ENCODE results near the gene POU6F2. TPM values are rescaled to one million over a fixed set of nuclear protein-coding genes. Genes with fewer than 3 reads are reported as not detected.
A peak's percentile ranks its signal among the peaks of the same experiment; 100 is the strongest.

The POU6F2 gene
- polyA plus RNA-seq, 2 of the 4 experiments (the other 2 are of a cell fraction) = not detected

DNA sequence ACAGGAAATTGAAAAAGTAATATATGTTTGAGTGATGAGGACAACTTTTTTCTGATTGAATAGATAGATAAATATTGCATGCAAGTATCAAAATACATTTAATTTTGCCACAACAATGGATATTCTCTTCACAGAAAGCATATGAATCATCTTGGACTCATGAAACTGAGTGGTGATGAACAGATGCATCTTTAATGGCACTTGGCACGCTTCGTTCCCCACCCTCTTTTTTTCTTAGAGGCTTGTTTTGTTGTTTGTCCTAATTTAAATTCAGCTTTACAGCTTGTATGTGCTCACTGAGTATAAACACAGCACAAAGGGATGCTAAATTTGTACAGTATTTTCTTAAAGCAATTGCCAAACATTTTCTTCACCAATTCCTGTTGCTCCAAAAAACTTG, 443.5 kb downstream of the POU6F2 start (continued):
- TF ChIP-seq HDAC2 (IDR thresholded peaks at IDR 0.05) = no peak
- no peak for TF ChIP-seq SMC3 (IDR thresholded peaks at IDR 0.05)
- no peak for TF ChIP-seq HOXB13 (CRISPR knock-in tag; IDR thresholded peaks at IDR 0.05; ENCODE audit: low read depth)
- no peak for TF ChIP-seq KDM1A (IDR thresholded peaks at IDR 0.05; ENCODE audit: low read depth)
- TF ChIP-seq ZFP36 (IDR thresholded peaks at IDR 0.05; ENCODE audit: borderline replicate concordance, partially characterized antibody) = no peak
- TF ChIP-seq HOXB5 (CRISPR knock-in tag; IDR thresholded peaks at IDR 0.05) = no peak

DNA sequence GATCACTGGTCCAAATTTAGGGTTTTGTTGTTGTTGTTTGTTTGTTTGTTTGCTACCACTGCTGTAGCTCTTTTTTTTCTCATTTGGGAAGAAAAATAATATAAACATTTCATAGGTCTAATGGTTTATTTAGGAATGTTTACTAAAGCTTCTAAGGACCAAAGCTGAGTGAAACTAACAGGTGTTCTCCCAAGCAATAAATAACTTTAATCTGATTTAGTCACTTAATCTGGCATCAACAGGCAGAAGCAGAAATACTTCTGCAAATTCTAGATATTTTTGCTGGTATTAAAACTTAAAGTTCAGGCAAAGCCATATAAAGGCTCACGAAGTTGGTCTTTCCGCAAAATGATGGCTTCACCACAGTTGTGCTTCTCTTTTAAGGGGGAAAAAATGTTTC, 444.0 kb downstream of the POU6F2 start:
- Histone ChIP-seq H3K4me2 (no peak overlapping the region), H3K4me1 (no peaks in the 10 kb centered on the region), H3K9me3 (no peaks in the 10 kb centered on the region), H3K4me3 (no peak overlapping the region), H3K27ac (no peak overlapping the region)
- no peak for TF ChIP-seq PHF8 (IDR thresholded peaks at IDR 0.05; ENCODE audit: borderline replicate concordance, low read depth)
- ATAC-seq (no peak), DNase-seq (ENCODE audit: low read depth in 1 of 2, low spot score in 1 of 2) (no peak), FAIRE-seq (no peak)
- ChIA-PET CTCF (interaction anchor here (1.3 kb wide), 1 partner anchor 159 kb away, joined by 3 read pairs; no protein-coding TSS in a partner anchor), POLR2A (no interaction called here)
- 71% methylated on average over 2 of the region's 2 CpGs for WGBS (ENCODE audit: missing lambda C conversion rate)

DNA sequence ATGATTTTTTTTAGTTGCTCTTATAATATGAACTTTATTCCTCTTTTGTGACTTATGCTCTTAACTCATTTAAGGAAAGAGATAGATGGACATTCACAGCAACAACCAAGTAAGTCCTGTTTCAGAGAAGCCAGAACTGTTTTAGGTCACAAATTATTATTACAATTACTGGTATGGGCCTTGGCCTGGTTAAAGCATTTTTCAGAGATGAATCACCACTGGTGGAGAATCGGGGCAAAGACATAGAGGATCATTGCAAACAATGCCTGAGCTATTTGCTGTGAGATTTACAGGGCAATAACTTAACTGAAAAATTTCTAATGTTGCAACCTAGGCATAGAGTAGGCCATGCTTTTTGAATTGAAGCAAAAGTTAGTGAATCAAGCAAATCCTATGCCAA, 450.5 kb downstream of the POU6F2 start:
- no peak for TF ChIP-seq HEYL (CRISPR knock-in tag; IDR thresholded peaks at IDR 0.05)
- TF ChIP-seq, protein P1, sequence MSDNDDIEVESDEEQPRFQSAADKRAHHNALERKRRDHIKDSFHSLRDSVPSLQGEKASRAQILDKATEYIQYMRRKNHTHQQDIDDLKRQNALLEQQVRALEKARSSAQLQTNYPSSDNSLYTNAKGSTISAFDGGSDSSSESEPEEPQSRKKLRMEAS (IDR thresholded peaks at IDR 0.05) = no peak
- TF ChIP-seq NFE2L2 (conservative IDR thresholded peaks at IDR 0.05; ENCODE audit: low read length) = no peak
- TF ChIP-seq, protein P2, sequence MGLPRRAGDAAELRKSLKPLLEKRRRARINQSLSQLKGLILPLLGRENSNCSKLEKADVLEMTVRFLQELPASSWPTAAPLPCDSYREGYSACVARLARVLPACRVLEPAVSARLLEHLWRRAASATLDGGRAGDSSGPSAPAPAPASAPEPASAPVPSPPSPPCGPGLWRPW (IDR thresholded peaks at IDR 0.05) = no peak
- no peak for TF ChIP-seq JUN (IDR thresholded peaks at IDR 0.05)
- TF ChIP-seq CHD2 (IDR thresholded peaks at IDR 0.05; ENCODE audit: low read length, partially characterized antibody) = no peak
- TF ChIP-seq PHF8 (IDR thresholded peaks at IDR 0.05; ENCODE audit: borderline replicate concordance, low read depth) = no peak
- TF ChIP-seq RNF2 (IDR thresholded peaks at IDR 0.05; ENCODE audit: borderline replicate concordance, low read depth) = no peak
- TF ChIP-seq, protein P3, sequence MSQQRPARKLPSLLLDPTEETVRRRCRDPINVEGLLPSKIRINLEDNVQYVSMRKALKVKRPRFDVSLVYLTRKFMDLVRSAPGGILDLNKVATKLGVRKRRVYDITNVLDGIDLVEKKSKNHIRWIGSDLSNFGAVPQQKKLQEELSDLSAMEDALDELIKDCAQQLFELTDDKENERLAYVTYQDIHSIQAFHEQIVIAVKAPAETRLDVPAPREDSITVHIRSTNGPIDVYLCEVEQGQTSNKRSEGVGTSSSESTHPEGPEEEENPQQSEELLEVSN (IDR thresholded peaks at IDR 0.05; ENCODE audit: borderline replicate concordance, low read depth) = no peak
- TF ChIP-seq NPAS2 (CRISPR knock-in tag; IDR thresholded peaks at IDR 0.05; ENCODE audit: borderline replicate concordance) = no peak
- TF ChIP-seq, protein P4, sequence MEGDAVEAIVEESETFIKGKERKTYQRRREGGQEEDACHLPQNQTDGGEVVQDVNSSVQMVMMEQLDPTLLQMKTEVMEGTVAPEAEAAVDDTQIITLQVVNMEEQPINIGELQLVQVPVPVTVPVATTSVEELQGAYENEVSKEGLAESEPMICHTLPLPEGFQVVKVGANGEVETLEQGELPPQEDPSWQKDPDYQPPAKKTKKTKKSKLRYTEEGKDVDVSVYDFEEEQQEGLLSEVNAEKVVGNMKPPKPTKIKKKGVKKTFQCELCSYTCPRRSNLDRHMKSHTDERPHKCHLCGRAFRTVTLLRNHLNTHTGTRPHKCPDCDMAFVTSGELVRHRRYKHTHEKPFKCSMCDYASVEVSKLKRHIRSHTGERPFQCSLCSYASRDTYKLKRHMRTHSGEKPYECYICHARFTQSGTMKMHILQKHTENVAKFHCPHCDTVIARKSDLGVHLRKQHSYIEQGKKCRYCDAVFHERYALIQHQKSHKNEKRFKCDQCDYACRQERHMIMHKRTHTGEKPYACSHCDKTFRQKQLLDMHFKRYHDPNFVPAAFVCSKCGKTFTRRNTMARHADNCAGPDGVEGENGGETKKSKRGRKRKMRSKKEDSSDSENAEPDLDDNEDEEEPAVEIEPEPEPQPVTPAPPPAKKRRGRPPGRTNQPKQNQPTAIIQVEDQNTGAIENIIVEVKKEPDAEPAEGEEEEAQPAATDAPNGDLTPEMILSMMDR (IDR thresholded peaks at IDR 0.05) = no peak
- TF ChIP-seq KDM5A (IDR thresholded peaks at IDR 0.05) = no peak
- TF ChIP-seq HDAC2 (IDR thresholded peaks at IDR 0.05) = no peak
- TF ChIP-seq EP300 (IDR thresholded peaks at IDR 0.05) = no peak
- TF ChIP-seq FOSB (CRISPR knock-in tag; IDR thresholded peaks at IDR 0.05) = no peak
- TF ChIP-seq, protein P5, sequence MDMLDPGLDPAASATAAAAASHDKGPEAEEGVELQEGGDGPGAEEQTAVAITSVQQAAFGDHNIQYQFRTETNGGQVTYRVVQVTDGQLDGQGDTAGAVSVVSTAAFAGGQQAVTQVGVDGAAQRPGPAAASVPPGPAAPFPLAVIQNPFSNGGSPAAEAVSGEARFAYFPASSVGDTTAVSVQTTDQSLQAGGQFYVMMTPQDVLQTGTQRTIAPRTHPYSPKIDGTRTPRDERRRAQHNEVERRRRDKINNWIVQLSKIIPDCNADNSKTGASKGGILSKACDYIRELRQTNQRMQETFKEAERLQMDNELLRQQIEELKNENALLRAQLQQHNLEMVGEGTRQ (IDR thresholded peaks at IDR 0.05) = no peak
- POLR2A ChIA-PET = no interaction called here
- Histone ChIP-seq H3K9me3 (no peaks in the 10 kb centered on the region), H3K27ac (no peak overlapping the region), H3K4me2 (peak overlapping the region; percentile 43), H3K4me1 (peaks cover 9% of the 10 kb centered on the region; the same call in 2 of the 3 replicates), H3K4me3 (no peak overlapping the region)
- FAIRE-seq (peak; percentile 51), ATAC-seq (peak in 1 of 2 experiments; percentile 60; a peak in 3 of 6 replicates), DNase-seq (ENCODE audit: low read depth in 1 of 2, low spot score in 1 of 2) (peak in 1 of 2 experiments; percentile 23)
- CTCF ChIA-PET = interaction anchor here (0.6 kb wide), 1 partner anchor 42 kb away, joined by 3 read pairs; no protein-coding TSS in a partner anchor
- 0% methylated on average over 1 of the region's 1 CpG for WGBS (ENCODE audit: missing lambda C conversion rate)
